Prostate gland (tissue), 2 donors: ENCODE measurements around the gene SOBP.

ENCODE experiments used
- CTCF ChIP-seq, 4 experiments: fragments of 200-600 bp in 2 of 4; fragments of 450-650 bp in 2 of 4; sonication (generic) in 2 of 4; IDR thresholded peaks; 1 replicate in 3 of 4; 2 replicates in 1 of 4; pipeline ENCODE4 v1.5.1; 2016 to 2019; ENCODE audit warnings: antibody characterized with exemption in 4 of 4, mild to moderate bottlenecking in 2 of 4, moderate library complexity in 2 of 4
- POLR2A ChIP-seq: fragments of 450-650 bp; IDR thresholded peaks from one replicate; pipeline ENCODE4 v1.6.1; 2016; ENCODE audit warnings: antibody characterized with exemption, mild to moderate bottlenecking
- POLR2AphosphoS5 ChIP-seq: sonication (generic); formaldehyde crosslinking; IDR thresholded peaks from one replicate; pipeline ENCODE4 v1.6.1; 2017; ENCODE audit warnings: antibody characterized with exemption

GRCh38 chr6:107614828-107615227 lies 124.9 kb downstream of the SOBP start:
- no peak for TF ChIP-seq CTCF (IDR thresholded peaks at IDR 0.05)
- no peak for TF ChIP-seq POLR2A
- TF ChIP-seq POLR2AphosphoS5: no peak
